PC-9 (cell line): ENCODE data around the gene SF3A2. TPM values are rescaled to one million over a fixed set of nuclear protein-coding genes. Genes with fewer than 3 reads are reported as not detected.

Experiments used
- BruUV-seq: library from RNA; stranded (reverse); fragments of 400-500 nt; replicated peaks from 2 replicates; lab custom pipeline; 2021; lab: Mats Ljungman, UMichigan
- CTCF ChIA-PET: fragments of 300-600 bp; sonication (Branson Sonifier 250); formaldehyde crosslinking; loops from one replicate; lab custom pipeline; 2022; ENCODE audit warnings: antibody characterized with exemption; lab: Charles Lee
- POLR2A ChIA-PET: fragments of 300-600 bp; sonication (Branson Sonifier 250); formaldehyde crosslinking; loops from one replicate; lab custom pipeline; 2022; ENCODE audit warnings: antibody characterized with exemption; ENCODE audit not compliant: unreplicated experiment; lab: Charles Lee
- DNase-seq, 2 experiments: peaks; one replicate each; pipeline versions ENCODE4 v3.0.0 to v3.0.0-alpha.2; 2015 to 2022; ENCODE audit warnings: mixed read lengths in 1 of 2
- H2AFZ ChIP-seq: fragments of 200-600 bp; sonication (generic); 2 replicates; pipeline ENCODE4 v1.8.1; 2017; ENCODE audit warnings: antibody characterized with exemption
- H3F3A ChIP-seq: fragments of 200-600 bp; sonication (generic); 2 replicates; pipeline ENCODE4 v1.8.1; 2017; ENCODE audit warnings: antibody characterized with exemption, mild to moderate bottlenecking, low read depth; ENCODE audit not compliant: insufficient read depth
- H3K27ac ChIP-seq: fragments of 200-600 bp; sonication (generic); 2 replicates; pipeline ENCODE4 v1.6.1; 2016; ENCODE audit warnings: mixed run types
- H3K27me3 ChIP-seq: fragments of 200-600 bp; sonication (generic); 2 replicates; pipeline ENCODE4 v1.6.1; 2016; ENCODE audit warnings: low read depth, mixed run types; ENCODE audit not compliant: insufficient read depth
- H3K36me3 ChIP-seq: fragments of 200-600 bp; sonication (generic); 2 replicates; pipeline ENCODE4 v1.6.1; 2016; ENCODE audit warnings: low read depth, mixed run types
- H3K4me1 ChIP-seq: fragments of 200-600 bp; sonication (generic); replicated peaks from 2 replicates; pipeline ENCODE4 v1.6.1; 2016; ENCODE audit warnings: mixed run types; ENCODE audit not compliant: insufficient read depth
- H3K4me2 ChIP-seq: fragments of 200-600 bp; sonication (generic); 2 replicates; pipeline ENCODE4 v1.6.1; 2017; ENCODE audit warnings: mixed run types
- H3K4me3 ChIP-seq: fragments of 200-600 bp; sonication (generic); 2 replicates; pipeline ENCODE4 v1.6.1; 2016; ENCODE audit warnings: mixed run types
- H3K79me2 ChIP-seq: fragments of 200-600 bp; sonication (generic); 2 replicates; pipeline ENCODE4 v1.6.1; 2017; ENCODE audit warnings: low read depth, mixed run types
- H3K9me2 ChIP-seq: fragments of 200-600 bp; sonication (generic); 2 replicates; pipeline ENCODE4 v1.8.1; 2017; ENCODE audit warnings: mild to moderate bottlenecking; ENCODE audit not compliant: insufficient read depth
- H3K9me3 ChIP-seq: fragments of 200-600 bp; sonication (generic); 2 replicates; pipeline ENCODE4 v1.8.1; 2016; ENCODE audit warnings: low read depth; ENCODE audit not compliant: insufficient read depth
- H4K20me1 ChIP-seq: fragments of 200-600 bp; sonication (generic); 2 replicates; pipeline ENCODE4 v1.8.1; 2017; ENCODE audit not compliant: insufficient read depth
- EZH2 ChIP-seq: fragments of 200-600 bp; sonication (generic); IDR thresholded peaks from 2 replicates; pipeline ENCODE4 v1.8.0; 2017; ENCODE audit warnings: antibody characterized with exemption, low read depth
- intact Hi-C: fragments of 100-400 bp; cut with micrococcal nuclease; formaldehyde crosslinking; loops from one replicate; pipeline ENCODE4 v1.10.0; 2022; ENCODE audit not compliant: unreplicated experiment
- total RNA-seq: library from RNA; stranded (reverse); gene quantifications from 2 replicates; pipeline ENCODE4 v1.2.3, GENCODE V29; 2021
- TF ChIP-seq, protein P1 (sequence below): fragments of 200-600 bp; sonication (generic); conservative IDR thresholded peaks from 2 replicates; pipeline ENCODE4 v1.6.1; 2017; ENCODE audit warnings: mixed run types, antibody characterized with exemption, mild to moderate bottlenecking, moderate library complexity

SF3A2 gene
- total RNA-seq, 1 experiment from 2014 or later, result 83.0 TPM

GRCh38 chr19:2282062-2282861, 45.6 kb downstream of the SF3A2 start, which contains the start of gene PEAK3:
Gene PEAK3, minus strand, starts transcription at chr19:2282175. Its CDS starts 1,244 bp downstream, at chr19:2280931.
- no TSS peak for BruUV-seq
- ChIA-PET CTCF (no interaction called here), POLR2A (interaction anchor here (0.6 kb wide), 1 partner anchor 8 kb away, joined by 6 read pairs; no protein-coding TSS in a partner anchor)
- H2AFZ ChIP-seq, result no peak within 1 kb of the TSS
- no peaks in the 10 kb centered on the region for H3K27me3 ChIP-seq
- H3K9me3 ChIP-seq, result no peaks in the 10 kb centered on the region
- no peak within 1 kb of the TSS for H3K27ac ChIP-seq
- no peak within 1 kb of the TSS for H3K4me3 ChIP-seq
- H3K36me3 ChIP-seq, result no peaks in the 10 kb centered on the region
- no peak within 1 kb of the TSS for H3K4me2 ChIP-seq
- no peak for DNase-seq
- TF ChIP-seq, protein P1, sequence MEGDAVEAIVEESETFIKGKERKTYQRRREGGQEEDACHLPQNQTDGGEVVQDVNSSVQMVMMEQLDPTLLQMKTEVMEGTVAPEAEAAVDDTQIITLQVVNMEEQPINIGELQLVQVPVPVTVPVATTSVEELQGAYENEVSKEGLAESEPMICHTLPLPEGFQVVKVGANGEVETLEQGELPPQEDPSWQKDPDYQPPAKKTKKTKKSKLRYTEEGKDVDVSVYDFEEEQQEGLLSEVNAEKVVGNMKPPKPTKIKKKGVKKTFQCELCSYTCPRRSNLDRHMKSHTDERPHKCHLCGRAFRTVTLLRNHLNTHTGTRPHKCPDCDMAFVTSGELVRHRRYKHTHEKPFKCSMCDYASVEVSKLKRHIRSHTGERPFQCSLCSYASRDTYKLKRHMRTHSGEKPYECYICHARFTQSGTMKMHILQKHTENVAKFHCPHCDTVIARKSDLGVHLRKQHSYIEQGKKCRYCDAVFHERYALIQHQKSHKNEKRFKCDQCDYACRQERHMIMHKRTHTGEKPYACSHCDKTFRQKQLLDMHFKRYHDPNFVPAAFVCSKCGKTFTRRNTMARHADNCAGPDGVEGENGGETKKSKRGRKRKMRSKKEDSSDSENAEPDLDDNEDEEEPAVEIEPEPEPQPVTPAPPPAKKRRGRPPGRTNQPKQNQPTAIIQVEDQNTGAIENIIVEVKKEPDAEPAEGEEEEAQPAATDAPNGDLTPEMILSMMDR, result no peak
- no peak for TF ChIP-seq EZH2
- no peaks in the 10 kb centered on the region for H3K79me2 ChIP-seq
- no peaks in the 10 kb centered on the region for H4K20me1 ChIP-seq
- intact Hi-C loops, result no loop called here
- no peaks in the 10 kb centered on the region for H3K9me2 ChIP-seq
- H3K4me1 ChIP-seq, result no peaks in the 10 kb centered on the region
- no peaks in the 10 kb centered on the region for H3F3A ChIP-seq

DNA sequence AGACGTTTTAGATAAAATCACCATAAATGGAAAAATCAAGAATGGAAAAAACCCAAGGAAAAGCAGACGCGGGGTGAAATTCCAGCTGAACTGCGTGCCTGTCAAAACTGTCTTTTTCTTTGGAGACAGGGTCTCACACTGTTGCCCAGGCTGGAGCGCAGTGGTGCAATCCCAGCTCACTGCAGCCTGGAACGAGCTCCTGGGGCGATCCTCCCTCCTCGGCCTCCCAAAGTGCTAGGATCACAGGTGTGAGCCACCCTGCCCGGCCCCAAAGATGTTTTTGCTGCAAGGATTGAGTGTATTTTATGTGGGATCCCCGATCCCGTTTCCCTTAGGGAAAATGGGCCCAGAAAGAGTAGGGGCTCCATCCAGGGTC, 46.2 kb downstream of the SF3A2 start:
- CTCF ChIA-PET, result no interaction called here
- Histone ChIP-seq H4K20me1 (no peaks in the 10 kb centered on the region), H3F3A (no peaks in the 10 kb centered on the region), H3K4me1 (no peaks in the 10 kb centered on the region), H3K4me3 (no peak overlapping the region), H3K36me3 (no peaks in the 10 kb centered on the region), H3K9me3 (no peaks in the 10 kb centered on the region), H3K27ac (no peak overlapping the region), H3K4me2 (no peak overlapping the region), H3K9me2 (no peaks in the 10 kb centered on the region), H3K79me2 (no peaks in the 10 kb centered on the region), H2AFZ (no peak overlapping the region), H3K27me3 (no peaks in the 10 kb centered on the region)
- intact Hi-C loops, result no loop called here
- TF ChIP-seq, protein P1, result no peak
- TF ChIP-seq EZH2, result no peak
- DNase-seq, result no peak
- BruUV-seq, result no TSS peak
- POLR2A ChIA-PET, result interaction anchor here (0.6 kb wide), 1 partner anchor 8 kb away, joined by 6 read pairs; no protein-coding TSS in a partner anchor

GRCh38 chr19:2283835-2284507, 47.3 kb downstream of the SF3A2 start:
- H3K4me3 ChIP-seq, result no peak overlapping the region
- H3K4me1 ChIP-seq, result no peaks in the 10 kb centered on the region
- no peak overlapping the region for H3K4me2 ChIP-seq
- intact Hi-C loops, result no loop called here
- H3K9me2 ChIP-seq, result no peaks in the 10 kb centered on the region
- no peaks in the 10 kb centered on the region for H3K9me3 ChIP-seq
- no TSS peak for BruUV-seq
- POLR2A ChIA-PET, result no interaction called here
- no peak overlapping the region for H2AFZ ChIP-seq
- no peaks in the 10 kb centered on the region for H3F3A ChIP-seq
- no peak for DNase-seq
- TF ChIP-seq, protein P1, result no peak
- no peak for TF ChIP-seq EZH2
- H3K27me3 ChIP-seq, result no peaks in the 10 kb centered on the region
- H3K27ac ChIP-seq, result no peak overlapping the region
- no peaks in the 10 kb centered on the region for H3K36me3 ChIP-seq
- CTCF ChIA-PET, result no interaction called here
- no peaks in the 10 kb centered on the region for H4K20me1 ChIP-seq
- H3K79me2 ChIP-seq, result no peaks in the 10 kb centered on the region
